HG02981 (cell line): ENCODE measurements around the gene RYR3.

Source experiments
- ATAC-seq: cut with Tn5 transposase; IDR thresholded peaks from one replicate; pipeline ENCODE4 v1.9.1; 2021; ENCODE audit warnings: mild to moderate bottlenecking, moderate library complexity; ENCODE audit not compliant: unreplicated experiment

RYR3 gene

DNA sequence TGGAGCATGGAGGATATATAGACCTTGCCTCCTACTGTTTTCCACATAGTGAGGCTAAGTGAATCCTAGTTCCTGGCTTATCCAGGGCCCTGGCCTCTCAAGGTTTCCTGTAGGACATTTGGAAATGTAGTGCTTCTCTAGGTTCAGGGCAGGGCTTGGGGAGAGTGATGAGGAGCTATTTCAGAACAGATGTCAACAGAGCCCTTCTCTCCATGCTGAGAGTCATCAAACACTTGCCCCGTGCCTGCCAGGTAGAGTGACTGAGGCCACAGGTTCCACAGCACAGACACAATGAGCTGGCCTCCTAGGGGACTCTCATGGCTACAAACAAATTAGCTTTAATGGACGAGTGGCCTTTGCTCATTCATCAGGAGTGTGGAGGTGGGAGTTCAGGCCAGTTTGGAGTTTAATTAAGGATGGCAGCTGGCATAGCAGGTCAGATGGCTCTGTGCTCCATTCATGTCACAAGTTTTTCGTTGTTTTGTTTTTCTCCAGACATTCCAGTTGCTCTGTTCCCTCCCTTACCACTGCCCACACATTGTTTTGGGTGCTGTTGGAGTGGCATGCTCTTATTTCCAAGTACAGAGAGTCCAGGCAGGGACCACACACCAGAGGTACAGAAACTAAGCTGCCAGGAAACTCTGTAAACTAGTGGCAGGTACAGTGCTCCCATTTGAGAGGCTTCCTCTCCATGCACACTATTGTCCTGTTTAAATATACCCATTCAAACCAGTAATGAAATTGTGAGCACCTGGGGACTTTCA lies 189.8 kb downstream of the RYR3 start:
- no peak for ATAC-seq

- no peak for ATAC-seq
Measured at GRCh38 chr15:33503681-33504080, 192.9 kb downstream of the RYR3 start.

GRCh38 chr15:33506781-33507296 lies 196.1 kb downstream of the RYR3 start:
- ATAC-seq = no peak

- no peak for ATAC-seq
Measured at GRCh38 chr15:33508703-33509102, 197.9 kb downstream of the RYR3 start.

DNA sequence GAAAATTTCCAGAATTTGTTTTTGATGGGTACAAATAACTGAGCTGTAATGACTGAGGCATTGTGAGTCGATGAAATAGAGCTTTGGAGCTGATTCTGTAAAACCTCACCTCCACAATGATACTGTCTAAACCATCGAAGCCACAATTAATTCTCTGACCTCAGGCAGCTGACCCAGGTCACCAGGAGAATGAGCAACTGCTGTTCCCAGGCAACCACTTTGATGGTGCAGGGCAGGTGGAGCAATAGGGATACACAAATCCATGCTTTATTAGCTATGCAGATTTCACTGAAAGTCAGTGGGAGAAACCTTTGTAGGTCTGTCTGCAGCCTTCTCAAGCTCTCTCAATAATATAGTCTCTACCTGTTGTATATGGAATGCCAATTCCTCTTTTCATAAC lies 204.4 kb downstream of the RYR3 start:
- no peak for ATAC-seq

- no peak for ATAC-seq
Measured at GRCh38 chr15:33516563-33516962, 205.8 kb downstream of the RYR3 start.

- no peak for ATAC-seq
Measured at GRCh38 chr15:33517944-33518343, 207.2 kb downstream of the RYR3 start.

DNA sequence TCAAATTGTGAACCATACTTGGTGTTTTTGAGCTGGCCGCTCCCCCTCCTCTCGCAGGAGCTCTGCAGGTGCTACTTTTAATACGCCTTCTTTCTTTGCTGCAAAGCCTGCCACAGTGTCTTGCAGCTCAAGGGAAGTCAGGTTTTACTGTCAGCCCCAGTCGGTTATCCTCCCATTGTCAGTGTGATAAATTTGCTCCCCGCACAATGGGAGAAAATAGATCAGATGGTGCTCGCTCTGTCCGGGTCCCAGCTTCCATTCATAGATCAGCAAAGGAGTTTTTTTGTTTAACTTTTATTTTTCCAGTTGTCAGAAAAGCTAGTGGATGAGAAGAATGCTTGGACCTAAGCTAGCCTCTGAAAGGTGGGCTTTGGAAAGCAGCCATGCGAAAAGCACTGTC lies 207.7 kb downstream of the RYR3 start:
- no peak for ATAC-seq

GRCh38 chr15:33524274-33524673 lies 213.5 kb downstream of the RYR3 start:
- ATAC-seq = no peak

DNA sequence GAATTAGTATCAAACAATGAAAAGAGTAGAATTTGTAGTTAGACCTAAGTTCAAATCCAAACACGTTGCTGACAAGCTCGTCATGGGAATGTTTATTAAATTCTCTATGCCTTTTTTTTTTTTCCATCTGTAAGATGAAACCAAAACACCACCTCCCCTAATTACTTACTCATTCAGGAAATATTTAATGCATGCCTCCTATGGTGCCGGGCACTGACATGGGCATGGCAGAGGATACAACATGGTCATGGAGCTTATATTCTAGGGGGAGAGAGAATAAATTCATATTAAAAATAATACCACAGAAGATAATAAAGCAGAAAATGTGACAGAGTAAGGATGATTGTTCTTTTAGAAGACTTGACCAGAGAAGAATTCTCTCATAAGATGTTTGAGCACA lies 215.8 kb downstream of the RYR3 start:
- no peak for ATAC-seq

DNA sequence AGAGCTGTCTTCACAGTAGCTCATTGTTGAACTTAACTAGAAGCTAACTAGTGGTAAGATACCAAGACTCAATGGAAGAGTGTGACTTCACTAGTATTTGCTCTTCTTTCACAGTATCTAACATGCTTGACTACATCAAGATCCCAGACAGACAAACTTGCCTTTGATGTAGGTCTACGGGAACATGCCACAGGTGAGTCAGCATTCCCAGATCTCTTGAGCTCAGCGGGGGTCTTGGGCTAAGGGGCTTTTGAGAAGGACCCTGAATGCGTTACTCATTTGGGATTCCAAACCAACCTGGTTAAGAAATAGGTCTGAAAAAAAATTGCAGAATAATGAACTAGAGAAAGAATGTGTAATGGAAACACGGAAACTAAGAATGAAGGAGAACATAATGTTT lies 222.4 kb downstream of the RYR3 start:
- no peak for ATAC-seq

GRCh38 chr15:33534642-33535041 lies 223.9 kb downstream of the RYR3 start:
- no peak for ATAC-seq

GRCh38 chr15:33535135-33535534 lies 224.4 kb downstream of the RYR3 start:
- ATAC-seq = no peak

GRCh38 chr15:33539825-33540573 lies 229.2 kb downstream of the RYR3 start:
- no peak for ATAC-seq

GRCh38 chr15:33543957-33544356 lies 233.2 kb downstream of the RYR3 start:
- ATAC-seq = no peak

DNA sequence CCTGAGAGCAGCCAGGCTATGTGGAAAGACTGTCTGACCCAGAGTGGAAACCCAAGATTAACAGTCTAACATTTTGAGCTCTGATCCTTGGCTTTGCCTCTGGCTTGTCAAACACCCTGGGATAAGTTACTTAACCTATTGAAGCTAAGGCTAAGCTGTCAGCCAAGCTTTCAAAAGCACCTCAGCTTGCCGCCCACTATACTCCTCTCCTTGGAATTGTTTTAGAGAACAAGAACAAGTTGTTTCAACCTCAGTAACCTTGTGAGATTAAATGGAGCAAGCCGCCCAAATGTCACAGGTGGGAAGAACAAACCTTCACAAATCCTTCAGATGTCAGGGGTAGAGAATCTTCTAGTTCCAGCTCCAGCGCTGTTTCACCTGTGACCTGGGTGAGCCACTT lies 235.1 kb downstream of the RYR3 start:
- no peak for ATAC-seq

DNA sequence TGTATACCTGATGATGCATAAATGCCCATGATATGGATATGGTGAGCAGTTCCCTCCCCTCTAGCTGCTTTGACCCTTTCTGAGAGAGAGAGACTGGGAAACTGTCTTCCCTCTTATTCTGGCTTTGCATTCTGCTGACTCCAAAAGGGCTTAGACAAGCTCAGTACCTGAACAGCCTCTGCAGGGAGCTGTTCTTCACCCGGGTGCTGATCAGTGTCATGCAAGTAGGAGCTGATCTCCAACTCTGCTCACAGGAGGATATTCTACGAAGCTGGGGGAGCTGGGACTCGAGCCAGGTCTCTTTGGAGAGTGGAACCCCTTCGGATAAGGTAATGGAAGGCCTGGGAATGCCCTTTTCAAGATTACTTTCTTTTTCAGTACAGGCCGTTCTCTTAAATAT lies 237.1 kb downstream of the RYR3 start:
- ATAC-seq = no peak

GRCh38 chr15:33551860-33552259 lies 241.1 kb downstream of the RYR3 start:
- ATAC-seq = no peak

DNA sequence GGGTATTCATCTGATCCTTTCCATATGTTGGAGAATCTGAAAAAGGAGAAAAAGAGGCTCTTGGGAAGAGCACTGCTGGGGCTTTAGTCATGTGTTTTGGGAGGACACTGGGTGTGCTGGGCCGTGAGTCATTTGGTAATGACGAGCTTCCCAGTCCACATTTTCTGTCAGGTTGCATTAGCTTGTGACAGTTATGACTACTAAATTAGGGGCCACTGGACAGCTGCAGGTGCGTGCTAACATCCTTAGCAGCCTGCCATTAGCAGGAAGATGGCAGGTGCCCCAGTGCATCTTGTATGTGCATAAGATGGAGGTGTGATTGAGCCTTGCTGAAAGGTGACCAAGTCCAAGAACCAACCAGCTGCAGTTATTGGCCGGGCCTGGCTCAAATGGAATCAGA lies 242.4 kb downstream of the RYR3 start:
- no peak for ATAC-seq

DNA sequence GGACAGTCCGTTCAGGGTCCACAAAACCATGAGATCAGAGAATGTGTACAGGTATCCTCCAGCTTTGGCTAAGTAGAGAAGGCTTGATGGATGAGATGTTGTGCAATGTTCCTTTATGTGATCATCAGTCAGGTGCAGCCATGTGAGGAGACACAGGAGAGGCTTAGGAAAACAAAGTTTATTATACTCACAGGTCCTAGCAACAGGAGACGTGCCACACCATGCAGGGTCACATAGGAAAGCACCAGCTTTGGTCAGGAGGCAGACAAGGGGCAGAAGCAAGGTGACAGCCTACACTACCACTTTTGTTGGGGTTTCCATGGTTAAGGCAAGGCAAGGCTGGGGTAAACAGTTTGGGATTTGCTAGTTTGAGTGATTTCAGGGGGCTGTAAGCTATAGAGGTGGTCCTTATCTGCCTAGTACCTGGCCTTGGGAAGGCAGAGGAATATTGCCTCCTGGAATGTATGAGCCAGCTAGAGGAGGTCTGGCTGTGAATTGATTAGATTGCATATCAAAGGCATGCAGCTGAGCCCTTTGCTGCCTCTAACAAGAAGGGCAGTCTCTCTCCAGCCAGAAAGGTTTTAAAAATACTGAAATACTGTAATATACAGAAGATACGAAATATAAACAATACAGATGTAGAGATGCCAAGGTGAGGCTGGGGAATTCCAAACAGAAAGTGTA lies 248.6 kb downstream of the RYR3 start:
- ATAC-seq = no peak

DNA sequence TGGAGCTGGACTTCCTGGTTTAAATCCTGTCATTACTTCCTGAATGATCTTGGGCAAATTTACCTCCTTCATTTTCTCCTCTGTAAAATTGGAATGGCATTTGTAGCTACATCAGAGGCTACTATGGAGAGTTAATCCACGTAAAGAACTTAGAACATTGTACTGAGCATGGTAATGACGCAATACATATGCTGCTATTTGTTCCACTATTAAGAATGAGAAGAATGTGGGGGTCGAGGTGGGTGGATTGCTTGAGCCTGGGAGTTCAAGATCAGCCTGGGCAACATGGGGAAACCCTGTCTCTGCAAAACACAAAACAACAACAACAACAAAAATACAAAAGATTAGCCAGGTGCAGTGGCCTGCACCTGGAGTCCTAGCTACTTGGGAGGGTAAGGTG lies 250.6 kb downstream of the RYR3 start:
- ATAC-seq = no peak

DNA sequence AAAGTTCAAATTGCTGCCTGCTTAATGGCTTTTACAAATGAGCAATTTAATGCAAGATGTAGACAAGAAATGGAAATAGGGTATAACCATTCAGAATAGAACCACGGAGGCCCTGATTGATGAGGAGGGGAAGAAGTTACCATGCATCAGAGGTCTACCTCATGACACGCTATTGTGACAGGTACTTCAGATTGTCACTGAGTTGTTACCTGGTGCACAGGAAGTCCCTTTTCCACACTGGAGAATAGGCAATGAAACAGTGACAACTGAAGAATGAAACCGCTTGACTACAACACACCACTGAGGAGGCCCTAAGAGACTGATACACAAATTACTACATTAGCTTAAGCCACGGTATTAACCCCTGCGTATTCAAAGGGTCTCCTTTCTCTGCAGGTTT lies 251.2 kb downstream of the RYR3 start:
- ATAC-seq = no peak
